Body of pancreas (tissue), 4 donors: ENCODE measurements around the gene KRT8. TPM values are rescaled to one million over a fixed set of nuclear protein-coding genes. Genes with fewer than 3 reads are reported as not detected.

Experiments
- ATAC-seq: fragments of 150-250 bp; one replicate; pipeline ENCODE4 v1.9.1; 2016
- DNase-seq, 4 donors: peaks; one replicate each; pipeline ENCODE4 v3.0.0-alpha.2; 2019
- H3K27ac ChIP-seq, 4 donors: fragments of 200-600 bp; sonication (generic); 1 replicate in 3 of 4; 2 replicates in 1 of 4; pipeline versions ENCODE4 v1.5.1 to v1.6.1; 2016 to 2019; ENCODE audit warnings: mild to moderate bottlenecking in 1 of 4, mixed read lengths in 1 of 4, moderate library complexity in 1 of 4
- H3K27me3 ChIP-seq, 2 donors: fragments of 200-600 bp; sonication (generic); one replicate each; pipeline ENCODE4 v1.6.0; 2016; ENCODE audit warnings: mild to moderate bottlenecking in 1 of 2
- H3K36me3 ChIP-seq, 2 donors: fragments of 200-600 bp; sonication (generic); replicated peaks in 1 of 2; 2 replicates each; pipeline ENCODE4 v1.5.1; 2016; ENCODE audit warnings: low read depth in 2 of 2; ENCODE audit not compliant: insufficient read depth in 1 of 2
- H3K4me1 ChIP-seq: fragments of 200-600 bp; sonication (generic); one replicate; pipeline ENCODE4 v1.6.0; 2016
- H3K4me3 ChIP-seq, 2 donors: fragments of 200-600 bp; sonication (generic); 1 replicate in 1 of 2; 2 replicates in 1 of 2; pipeline ENCODE4 v1.5.1; 2016 to 2019
- H3K9me3 ChIP-seq, 3 donors: fragments of 200-600 bp; sonication (generic); 1 replicate in 2 of 3; 2 replicates in 1 of 3; pipeline ENCODE4 v1.5.1; 2016
- CTCF ChIP-seq, 7 experiments: fragments of 450-650 bp in 4 of 7; fragments of 200-600 bp in 3 of 7; sonication (generic) in 3 of 7; IDR thresholded peaks; one replicate each; pipeline ENCODE4 v1.5.1; 2016 to 2019; ENCODE audit warnings: antibody characterized with exemption in 7 of 7
- POLR2A ChIP-seq, 3 donors: fragments of 450-650 bp; IDR thresholded peaks; one replicate each; pipeline ENCODE4 v1.6.1; 2016; ENCODE audit warnings: antibody characterized with exemption in 3 of 3, mild to moderate bottlenecking in 2 of 3
- WGBS, 2 donors: methylation state at CpG; one replicate each; pipeline ENCODE4 v1.1.5; 2017; 5-methylcytosine and 5-hydroxymethylcytosine counted together
- intact Hi-C: fragments of 100-400 bp; cut with DNase I; formaldehyde crosslinking; loops from one replicate; pipeline ENCODE4 v1.15.1; 2023
- total RNA-seq, 2 donors: library from RNA; depleted of rRNA; stranded (reverse); fragments of >200 nt; gene quantifications; one replicate each; pipeline ENCODE4 v1.1.0, GENCODE V29; 2016

KRT8 gene
- total RNA-seq, 2 donors from 2014 or later, result 394 to 455 TPM

- Histone ChIP-seq H3K36me3 (peaks cover 4 to 7% of the 10 kb centered on the region in 2 donors), H3K4me1 (peaks cover 29% of the 10 kb centered on the region), H3K9me3 (no peaks in the 10 kb centered on the region), H3K27me3 (no peaks in the 10 kb centered on the region), H3K27ac (no peak overlapping the region), H3K4me3 (no peak overlapping the region)
- DNase-seq (no peak), ATAC-seq (no peak)
- intact Hi-C loops, result no loop called here
- no peak for TF ChIP-seq POLR2A (IDR thresholded peaks at IDR 0.05)
- TF ChIP-seq CTCF (IDR thresholded peaks at IDR 0.05), result no peak
Observed at GRCh38 chr12:52892974-52893373, 11.9 kb downstream of the KRT8 start.

- no peak for TF ChIP-seq CTCF (IDR thresholded peaks at IDR 0.05)
- no peak for TF ChIP-seq POLR2A (IDR thresholded peaks at IDR 0.05)
- H3K4me1 ChIP-seq, result peaks cover 24% of the 10 kb centered on the region
- H3K27me3 ChIP-seq, result no peaks in the 10 kb centered on the region
- H3K4me3 ChIP-seq, result no peak overlapping the region
- H3K27ac ChIP-seq, result no peak overlapping the region
- intact Hi-C loops, result no loop called here
- ATAC-seq, result no peak
- peaks cover 4% of the 10 kb centered on the region in 2 donors for H3K36me3 ChIP-seq
- no peaks in the 10 kb centered on the region for H3K9me3 ChIP-seq
- no peak for DNase-seq
- WGBS, 2 donors, result 79 to 81% methylated on average over 6 of the region's 7 CpGs
Observed at GRCh38 chr12:52892207-52892852, 12.5 kb downstream of the KRT8 start.

- intact Hi-C loops, result no loop called here
- no peaks in the 10 kb centered on the region for H3K27me3 ChIP-seq
Observed at GRCh38 chr12:52891044-52891443, 13.8 kb downstream of the KRT8 start.

GRCh38 chr12:52890417-52890816, 14.5 kb downstream of the KRT8 start:
- Histone ChIP-seq H3K27ac (no peak overlapping the region), H3K4me3 (no peak overlapping the region), H3K36me3 (no peaks in the 10 kb centered on the region), H3K4me1 (peaks cover 14% of the 10 kb centered on the region), H3K9me3 (no peaks in the 10 kb centered on the region), H3K27me3 (no peaks in the 10 kb centered on the region)
- TF ChIP-seq POLR2A (IDR thresholded peaks at IDR 0.05) (no peak), CTCF (IDR thresholded peaks at IDR 0.05) (no peak)
- WGBS, 2 donors, result 89% methylated on average over 3 of the region's 3 CpGs
- DNase-seq (no peak), ATAC-seq (no peak)
- intact Hi-C loops, result no loop called here

More at GRCh38 chr12:52891044-52891443, 13.8 kb downstream of the KRT8 start:
- 63 to 65% methylated on average over 2 of the region's 2 CpGs for WGBS, 2 donors
- no peak for ATAC-seq
- Histone ChIP-seq H3K36me3 (no peaks in the 10 kb centered on the region), H3K4me3 (no peak overlapping the region), H3K4me1 (peaks cover 17% of the 10 kb centered on the region), H3K9me3 (no peaks in the 10 kb centered on the region), H3K27ac (no peak overlapping the region)
- DNase-seq, result no peak
- TF ChIP-seq CTCF (IDR thresholded peaks at IDR 0.05) (no peak), POLR2A (IDR thresholded peaks at IDR 0.05) (no peak)
